ENCODE results near the gene CYP1B1. TPM values are rescaled to one million over a fixed set of nuclear protein-coding genes. Genes with fewer than 3 reads are reported as not detected.
"Not testable (repeated sequence)": the region's sequence is repeated elsewhere in the genome, so short reads cannot be mapped to it uniquely, and the experiment has no call there.

CYP1B1 gene
- polyA plus RNA-seq, 1 experiment: 1.8 TPM

DNA sequence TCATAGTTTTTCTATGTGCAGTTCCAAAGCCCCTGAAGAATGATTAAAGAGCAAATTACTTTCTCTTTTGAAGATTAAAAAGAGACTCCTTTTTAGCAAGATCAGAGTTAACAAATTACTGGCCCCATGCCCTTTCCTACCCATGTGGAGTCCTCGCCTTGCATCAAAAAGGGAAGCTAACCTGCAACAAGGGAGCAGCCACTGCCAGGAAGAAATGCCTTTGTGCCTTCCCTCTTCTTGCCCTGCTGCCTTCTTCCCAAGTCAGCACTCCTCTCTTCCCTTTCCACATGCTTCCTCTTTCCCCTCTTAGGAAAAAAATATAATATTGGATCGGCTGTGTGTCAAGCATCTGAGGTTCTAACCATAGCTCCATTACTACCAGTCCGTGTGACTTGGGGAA is 37.1 kb upstream of the CYP1B1 start:
- no peak for DNase-seq (ENCODE audit: low read depth)
- TF ChIP-seq, protein P1, sequence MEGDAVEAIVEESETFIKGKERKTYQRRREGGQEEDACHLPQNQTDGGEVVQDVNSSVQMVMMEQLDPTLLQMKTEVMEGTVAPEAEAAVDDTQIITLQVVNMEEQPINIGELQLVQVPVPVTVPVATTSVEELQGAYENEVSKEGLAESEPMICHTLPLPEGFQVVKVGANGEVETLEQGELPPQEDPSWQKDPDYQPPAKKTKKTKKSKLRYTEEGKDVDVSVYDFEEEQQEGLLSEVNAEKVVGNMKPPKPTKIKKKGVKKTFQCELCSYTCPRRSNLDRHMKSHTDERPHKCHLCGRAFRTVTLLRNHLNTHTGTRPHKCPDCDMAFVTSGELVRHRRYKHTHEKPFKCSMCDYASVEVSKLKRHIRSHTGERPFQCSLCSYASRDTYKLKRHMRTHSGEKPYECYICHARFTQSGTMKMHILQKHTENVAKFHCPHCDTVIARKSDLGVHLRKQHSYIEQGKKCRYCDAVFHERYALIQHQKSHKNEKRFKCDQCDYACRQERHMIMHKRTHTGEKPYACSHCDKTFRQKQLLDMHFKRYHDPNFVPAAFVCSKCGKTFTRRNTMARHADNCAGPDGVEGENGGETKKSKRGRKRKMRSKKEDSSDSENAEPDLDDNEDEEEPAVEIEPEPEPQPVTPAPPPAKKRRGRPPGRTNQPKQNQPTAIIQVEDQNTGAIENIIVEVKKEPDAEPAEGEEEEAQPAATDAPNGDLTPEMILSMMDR (IDR thresholded peaks at IDR 0.05; ENCODE audit: insufficient read depth, low read depth, low read length): no peak
- H3K4me3 ChIP-seq (ENCODE audit: low read depth, low read length): no peak overlapping the region
- POLR2A ChIA-PET: no interaction called here
- no peaks in the 10 kb centered on the region for H3K36me3 ChIP-seq (ENCODE audit: control insufficient read depth, insufficient read depth, low read length)
- peaks cover 6% of the 10 kb centered on the region; the same call in 1 of the 2 replicates for H3K27me3 ChIP-seq (ENCODE audit: control insufficient read depth, insufficient read depth, low read length)
- CTCF ChIA-PET: interaction anchor here (0.8 to 2.0 kb wide), 5 partner anchors 72 to 722 kb away, joined by 3 to 10 read pairs (median 3); no protein-coding TSS in a partner anchor

GRCh38 chr2:38111350-38111749 is 35.4 kb upstream of the CYP1B1 start:
- CTCF ChIA-PET; H3K4me3 ChIP-seq (ENCODE audit: low read depth, low read length); H3K27me3 ChIP-seq (ENCODE audit: control insufficient read depth, insufficient read depth, low read length); H3K36me3 ChIP-seq (ENCODE audit: control insufficient read depth, insufficient read depth, low read length); POLR2A ChIA-PET; DNase-seq (ENCODE audit: low read depth): not testable (repeated sequence)

DNA sequence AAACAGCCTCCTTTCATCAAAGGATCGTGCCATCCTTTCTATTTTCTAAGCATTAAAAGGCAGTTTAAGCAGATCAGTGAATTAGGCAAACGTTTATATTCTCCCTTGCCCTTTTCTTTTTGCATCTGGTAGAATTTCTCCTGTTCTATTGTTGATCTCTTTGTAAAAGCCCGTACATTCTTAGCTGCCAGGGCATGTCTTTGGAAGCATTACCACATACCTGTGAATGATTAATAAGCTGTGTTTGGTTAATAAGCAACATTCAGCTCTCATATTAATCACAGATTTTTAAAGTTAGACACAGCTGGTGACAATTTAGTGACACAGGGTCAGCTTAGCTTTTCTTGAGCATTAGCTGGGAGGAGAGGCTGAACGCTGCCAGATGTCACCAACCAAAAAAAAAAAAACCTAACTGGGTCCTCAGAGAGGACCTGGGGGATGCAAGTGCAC is 33.8 kb upstream of the CYP1B1 start:
- CTCF ChIA-PET: interaction anchor here (1.1 to 1.3 kb wide), 2 partner anchors 18 to 165 kb away, joined by 3 to 4 read pairs; no protein-coding TSS in a partner anchor
- DNase-seq (ENCODE audit: low read depth): no peak
- POLR2A ChIA-PET: interaction anchor here (0.7 kb wide), 1 partner anchor 160 kb away, joined by 5 read pairs; no protein-coding TSS in a partner anchor
- TF ChIP-seq, protein P1 (IDR thresholded peaks at IDR 0.05; ENCODE audit: insufficient read depth, low read depth, low read length): no peak
- Histone ChIP-seq H3K36me3 (ENCODE audit: control insufficient read depth, insufficient read depth, low read length) (no peaks in the 10 kb centered on the region), H3K27me3 (ENCODE audit: control insufficient read depth, insufficient read depth, low read length) (peaks cover 6% of the 10 kb centered on the region; the same call in 1 of the 2 replicates), H3K4me3 (ENCODE audit: low read depth, low read length) (no peak overlapping the region)

DNA sequence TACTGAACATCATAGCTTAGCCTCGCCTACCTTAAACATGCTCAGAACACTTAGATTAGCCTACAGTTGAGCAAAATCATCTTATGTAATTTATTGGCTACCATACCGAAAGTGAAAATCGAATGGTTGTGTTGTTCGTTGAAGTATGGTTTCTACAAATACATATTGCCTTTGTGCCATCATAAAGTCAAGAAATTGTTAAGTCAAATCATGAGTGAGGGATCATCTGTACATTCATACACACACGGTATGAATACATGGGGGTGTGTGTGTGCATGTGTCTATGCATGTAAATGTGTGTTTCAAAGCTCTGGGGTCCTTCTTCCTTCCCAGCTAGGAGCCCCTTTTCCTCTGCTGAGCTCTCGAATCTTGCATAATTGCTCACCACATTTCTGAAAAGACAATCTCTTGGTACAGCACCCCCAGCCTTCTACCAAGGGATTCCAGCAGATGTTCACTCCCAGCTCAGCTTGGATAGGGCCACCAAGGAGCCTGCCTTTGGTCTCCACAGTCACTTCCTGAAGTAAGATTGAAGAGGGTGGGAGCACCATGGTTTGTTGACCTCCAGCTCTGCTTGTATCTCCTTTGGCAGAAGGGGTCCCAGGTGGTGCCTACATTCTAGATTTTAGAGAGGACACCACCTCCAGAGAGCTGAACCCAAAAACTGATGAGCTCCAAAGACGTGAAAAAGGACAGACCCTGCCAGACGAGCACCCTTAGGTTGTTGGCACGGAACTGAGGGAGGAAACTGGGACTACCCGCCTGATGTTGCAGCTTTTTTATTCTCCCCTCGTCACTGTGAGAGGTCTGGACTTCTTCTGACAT is 33.2 kb upstream of the CYP1B1 start:
- Histone ChIP-seq H3K4me3 (ENCODE audit: low read depth, low read length) (no peak overlapping the region), H3K27me3 (ENCODE audit: control insufficient read depth, insufficient read depth, low read length) (peaks cover 5% of the 10 kb centered on the region; the same call in 1 of the 2 replicates), H3K36me3 (ENCODE audit: control insufficient read depth, insufficient read depth, low read length) (no peaks in the 10 kb centered on the region)
- no peak for DNase-seq (ENCODE audit: low read depth)
- ChIA-PET CTCF (interaction anchor here (1.1 kb wide), 1 partner anchor 17 kb away, joined by 3 read pairs; no protein-coding TSS in a partner anchor), POLR2A (interaction anchor here (0.7 kb wide), 1 partner anchor 159 kb away, joined by 5 read pairs; no protein-coding TSS in a partner anchor)
- TF ChIP-seq, protein P1 (IDR thresholded peaks at IDR 0.05; ENCODE audit: insufficient read depth, low read depth, low read length): no peak

GRCh38 chr2:38107738-38108410 is 31.9 kb upstream of the CYP1B1 start:
- CTCF ChIA-PET: no interaction called here
- TF ChIP-seq, protein P1 (IDR thresholded peaks at IDR 0.05; ENCODE audit: insufficient read depth, low read depth, low read length): no peak
- POLR2A ChIA-PET: no interaction called here
- DNase-seq (ENCODE audit: low read depth): no peak
- Histone ChIP-seq H3K4me3 (ENCODE audit: low read depth, low read length) (no peak overlapping the region), H3K27me3 (ENCODE audit: control insufficient read depth, insufficient read depth, low read length) (peaks cover 2% of the 10 kb centered on the region; the same call in 1 of the 2 replicates), H3K36me3 (ENCODE audit: control insufficient read depth, insufficient read depth, low read length) (no peaks in the 10 kb centered on the region)

All from BJ (cell line).